Measurements from ENCODE around the gene ATXN7. TPM values are rescaled to one million over a fixed set of nuclear protein-coding genes. Genes with fewer than 3 reads are reported as not detected.

ATXN7 gene
- total and polyA plus RNA-seq, 4 donors, result 2.8 to 13.6 (median 5.6) TPM

DNA sequence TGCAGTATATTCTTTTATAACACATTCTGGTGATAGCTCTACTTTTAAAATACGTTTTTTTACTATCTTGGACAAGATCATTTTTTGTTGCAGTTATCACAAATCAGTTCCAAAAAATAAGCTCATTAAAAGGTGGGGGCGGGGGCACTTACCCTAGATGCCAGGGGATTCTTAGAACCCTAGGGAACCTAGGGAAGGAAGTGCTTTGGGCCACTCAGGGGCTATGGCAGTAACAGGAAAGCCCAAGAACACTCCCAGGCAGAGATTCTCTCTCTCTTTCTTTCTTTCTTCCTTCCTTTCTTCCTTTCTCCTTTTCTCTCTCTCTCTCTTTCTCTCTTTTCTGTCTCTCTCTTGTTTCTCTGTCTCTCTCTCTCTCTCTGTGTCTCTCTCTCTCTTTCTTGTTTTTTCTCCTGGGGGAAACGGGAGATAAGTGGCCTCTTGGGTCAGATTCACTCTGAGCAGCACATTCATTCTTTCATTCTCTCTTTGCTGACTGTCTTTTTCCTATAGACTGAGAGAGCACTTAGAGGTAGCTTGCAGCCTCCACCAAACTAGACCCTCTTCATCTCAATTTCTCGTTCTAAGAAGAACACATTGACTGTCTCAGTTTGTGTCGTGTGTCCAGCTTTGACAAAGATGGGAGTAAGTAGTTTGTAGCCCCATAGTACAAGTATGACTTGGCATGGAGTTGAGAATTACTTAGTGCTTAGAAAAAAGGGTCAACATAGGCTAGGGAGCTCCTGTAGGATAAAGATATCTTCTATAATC is 31.9 kb downstream of the ATXN7 start:
- WGBS, result 82% methylated on average over 5 of the region's 5 CpGs
- H3K27ac ChIP-seq (ENCODE audit: low read depth in 1 of 2, low read length in 2 of 2), result no peak overlapping the region
- no peaks in the 10 kb centered on the region for H3K4me1 ChIP-seq (ENCODE audit: control insufficient read depth in 4 of 4, insufficient read depth in 4 of 4, low read length in 3 of 4)
- no peaks in the 10 kb centered on the region for H3K9me3 ChIP-seq (ENCODE audit: control insufficient read depth in 4 of 4, low read length in 3 of 4)
- peaks cover 0 to 6% (median 3%) of the 10 kb centered on the region in 4 donors for H3K36me3 ChIP-seq (ENCODE audit: control insufficient read depth in 4 of 4, insufficient read depth in 3 of 4, low read depth in 1 of 4, low read length in 3 of 4)
- no peak overlapping the region for H3K9ac ChIP-seq (ENCODE audit: low read depth in 1 of 2, low read length in 2 of 2)
- no peak overlapping the region for H3K4me3 ChIP-seq (ENCODE audit: low read depth in 1 of 3, low read length in 3 of 3)
- H3K27me3 ChIP-seq (ENCODE audit: control insufficient read depth in 4 of 4, insufficient read depth in 4 of 4, low read length in 3 of 4), result no peaks in the 10 kb centered on the region
- DNase-seq (ENCODE audit: low spot score), result no peak
- TF ChIP-seq RXRA (IDR thresholded peaks at IDR 0.05), result no peak
- TF ChIP-seq, protein P1, sequence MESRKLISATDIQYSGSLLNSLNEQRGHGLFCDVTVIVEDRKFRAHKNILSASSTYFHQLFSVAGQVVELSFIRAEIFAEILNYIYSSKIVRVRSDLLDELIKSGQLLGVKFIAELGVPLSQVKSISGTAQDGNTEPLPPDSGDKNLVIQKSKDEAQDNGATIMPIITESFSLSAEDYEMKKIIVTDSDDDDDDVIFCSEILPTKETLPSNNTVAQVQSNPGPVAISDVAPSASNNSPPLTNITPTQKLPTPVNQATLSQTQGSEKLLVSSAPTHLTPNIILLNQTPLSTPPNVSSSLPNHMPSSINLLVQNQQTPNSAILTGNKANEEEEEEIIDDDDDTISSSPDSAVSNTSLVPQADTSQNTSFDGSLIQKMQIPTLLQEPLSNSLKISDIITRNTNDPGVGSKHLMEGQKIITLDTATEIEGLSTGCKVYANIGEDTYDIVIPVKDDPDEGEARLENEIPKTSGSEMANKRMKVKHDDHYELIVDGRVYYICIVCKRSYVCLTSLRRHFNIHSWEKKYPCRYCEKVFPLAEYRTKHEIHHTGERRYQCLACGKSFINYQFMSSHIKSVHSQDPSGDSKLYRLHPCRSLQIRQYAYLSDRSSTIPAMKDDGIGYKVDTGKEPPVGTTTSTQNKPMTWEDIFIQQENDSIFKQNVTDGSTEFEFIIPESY (IDR thresholded peaks at IDR 0.05), result no peak
- TF ChIP-seq HNF4G (IDR thresholded peaks at IDR 0.05), result no peak
- no peak for TF ChIP-seq GABPA (IDR thresholded peaks at IDR 0.05 in 1 of 2, conservative IDR thresholded peaks at IDR 0.05 in 1 of 2)
- TF ChIP-seq TAF1 (conservative IDR thresholded peaks at IDR 0.05), result no peak
- TF ChIP-seq SP1 (IDR thresholded peaks at IDR 0.05), result no peak
- TF ChIP-seq HNF4A (conservative IDR thresholded peaks at IDR 0.05), result no peak
- TF ChIP-seq, protein P2, sequence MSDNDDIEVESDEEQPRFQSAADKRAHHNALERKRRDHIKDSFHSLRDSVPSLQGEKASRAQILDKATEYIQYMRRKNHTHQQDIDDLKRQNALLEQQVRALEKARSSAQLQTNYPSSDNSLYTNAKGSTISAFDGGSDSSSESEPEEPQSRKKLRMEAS (IDR thresholded peaks at IDR 0.05), result no peak
- TF ChIP-seq NR2F2 (IDR thresholded peaks at IDR 0.05), result no peak
- TF ChIP-seq, protein P3, sequence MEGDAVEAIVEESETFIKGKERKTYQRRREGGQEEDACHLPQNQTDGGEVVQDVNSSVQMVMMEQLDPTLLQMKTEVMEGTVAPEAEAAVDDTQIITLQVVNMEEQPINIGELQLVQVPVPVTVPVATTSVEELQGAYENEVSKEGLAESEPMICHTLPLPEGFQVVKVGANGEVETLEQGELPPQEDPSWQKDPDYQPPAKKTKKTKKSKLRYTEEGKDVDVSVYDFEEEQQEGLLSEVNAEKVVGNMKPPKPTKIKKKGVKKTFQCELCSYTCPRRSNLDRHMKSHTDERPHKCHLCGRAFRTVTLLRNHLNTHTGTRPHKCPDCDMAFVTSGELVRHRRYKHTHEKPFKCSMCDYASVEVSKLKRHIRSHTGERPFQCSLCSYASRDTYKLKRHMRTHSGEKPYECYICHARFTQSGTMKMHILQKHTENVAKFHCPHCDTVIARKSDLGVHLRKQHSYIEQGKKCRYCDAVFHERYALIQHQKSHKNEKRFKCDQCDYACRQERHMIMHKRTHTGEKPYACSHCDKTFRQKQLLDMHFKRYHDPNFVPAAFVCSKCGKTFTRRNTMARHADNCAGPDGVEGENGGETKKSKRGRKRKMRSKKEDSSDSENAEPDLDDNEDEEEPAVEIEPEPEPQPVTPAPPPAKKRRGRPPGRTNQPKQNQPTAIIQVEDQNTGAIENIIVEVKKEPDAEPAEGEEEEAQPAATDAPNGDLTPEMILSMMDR (IDR thresholded peaks at IDR 0.05; ENCODE audit: low read depth, low read length, missing input control), result no peak
- TF ChIP-seq, protein P4, sequence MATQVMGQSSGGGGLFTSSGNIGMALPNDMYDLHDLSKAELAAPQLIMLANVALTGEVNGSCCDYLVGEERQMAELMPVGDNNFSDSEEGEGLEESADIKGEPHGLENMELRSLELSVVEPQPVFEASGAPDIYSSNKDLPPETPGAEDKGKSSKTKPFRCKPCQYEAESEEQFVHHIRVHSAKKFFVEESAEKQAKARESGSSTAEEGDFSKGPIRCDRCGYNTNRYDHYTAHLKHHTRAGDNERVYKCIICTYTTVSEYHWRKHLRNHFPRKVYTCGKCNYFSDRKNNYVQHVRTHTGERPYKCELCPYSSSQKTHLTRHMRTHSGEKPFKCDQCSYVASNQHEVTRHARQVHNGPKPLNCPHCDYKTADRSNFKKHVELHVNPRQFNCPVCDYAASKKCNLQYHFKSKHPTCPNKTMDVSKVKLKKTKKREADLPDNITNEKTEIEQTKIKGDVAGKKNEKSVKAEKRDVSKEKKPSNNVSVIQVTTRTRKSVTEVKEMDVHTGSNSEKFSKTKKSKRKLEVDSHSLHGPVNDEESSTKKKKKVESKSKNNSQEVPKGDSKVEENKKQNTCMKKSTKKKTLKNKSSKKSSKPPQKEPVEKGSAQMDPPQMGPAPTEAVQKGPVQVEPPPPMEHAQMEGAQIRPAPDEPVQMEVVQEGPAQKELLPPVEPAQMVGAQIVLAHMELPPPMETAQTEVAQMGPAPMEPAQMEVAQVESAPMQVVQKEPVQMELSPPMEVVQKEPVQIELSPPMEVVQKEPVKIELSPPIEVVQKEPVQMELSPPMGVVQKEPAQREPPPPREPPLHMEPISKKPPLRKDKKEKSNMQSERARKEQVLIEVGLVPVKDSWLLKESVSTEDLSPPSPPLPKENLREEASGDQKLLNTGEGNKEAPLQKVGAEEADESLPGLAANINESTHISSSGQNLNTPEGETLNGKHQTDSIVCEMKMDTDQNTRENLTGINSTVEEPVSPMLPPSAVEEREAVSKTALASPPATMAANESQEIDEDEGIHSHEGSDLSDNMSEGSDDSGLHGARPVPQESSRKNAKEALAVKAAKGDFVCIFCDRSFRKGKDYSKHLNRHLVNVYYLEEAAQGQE (IDR thresholded peaks at IDR 0.05), result no peak
- TF ChIP-seq JUND (IDR thresholded peaks at IDR 0.05), result no peak
- no peak for TF ChIP-seq EGR1 (IDR thresholded peaks at IDR 0.05; ENCODE audit: low read depth in 2 of 2)
- no peak for TF ChIP-seq FOXA2 (IDR thresholded peaks at IDR 0.05)

Data from liver (tissue), 9 donors.